ENCODE measurements around the gene CPXM1.
"Not testable (repeated sequence)": the region's sequence is repeated elsewhere in the genome, so short reads cannot be mapped to it uniquely, and the experiment has no call there.

The CPXM1 gene

GRCh38 chr20:2773812-2774211 lies 26.6 kb downstream of the CPXM1 start:
- no peak for ATAC-seq
- TF ChIP-seq ZFP30 (CRISPR knock-in tag; IDR thresholded peaks at IDR 0.05) = no peak
- no peak for TF ChIP-seq CSDC2 (CRISPR knock-in tag; IDR thresholded peaks at IDR 0.05)

- ATAC-seq = no peak
- TF ChIP-seq ZFP30 (CRISPR knock-in tag; IDR thresholded peaks at IDR 0.05) = no peak
- no peak for TF ChIP-seq CSDC2 (CRISPR knock-in tag; IDR thresholded peaks at IDR 0.05)
- no peak for TF ChIP-seq ZNF8 (CRISPR knock-in tag; IDR thresholded peaks at IDR 0.05)
- no peak for TF ChIP-seq TSHZ2 (CRISPR knock-in tag; IDR thresholded peaks at IDR 0.05)
- no peak for TF ChIP-seq OSR1 (CRISPR knock-in tag; IDR thresholded peaks at IDR 0.05)
- TF ChIP-seq ZC3H10 (CRISPR knock-in tag; IDR thresholded peaks at IDR 0.05) = no peak
- no peak for TF ChIP-seq ZNF565 (CRISPR knock-in tag; conservative IDR thresholded peaks at IDR 0.05; ENCODE audit: low read depth)
- no peak for TF ChIP-seq CSRNP3 (CRISPR knock-in tag; IDR thresholded peaks at IDR 0.05)
- no peak for TF ChIP-seq ARNTL (CRISPR knock-in tag; IDR thresholded peaks at IDR 0.05; ENCODE audit: borderline replicate concordance, low read depth)
- TF ChIP-seq POU6F1 (CRISPR knock-in tag; IDR thresholded peaks at IDR 0.05; ENCODE audit: borderline replicate concordance, low read depth) = no peak
- TF ChIP-seq TCF4 (CRISPR knock-in tag; IDR thresholded peaks at IDR 0.05; ENCODE audit: borderline replicate concordance) = no peak
- no peak for TF ChIP-seq ZNF70 (CRISPR knock-in tag; IDR thresholded peaks at IDR 0.05)
- TF ChIP-seq PPARA (CRISPR knock-in tag; IDR thresholded peaks at IDR 0.05; ENCODE audit: borderline replicate concordance) = no peak
- TF ChIP-seq ESRRG (CRISPR knock-in tag; IDR thresholded peaks at IDR 0.05) = no peak
- TF ChIP-seq BACH2 (CRISPR knock-in tag; IDR thresholded peaks at IDR 0.05; ENCODE audit: borderline replicate concordance) = no peak
- no peak for TF ChIP-seq ZFP3 (CRISPR knock-in tag; IDR thresholded peaks at IDR 0.05)
- TF ChIP-seq RARB (CRISPR knock-in tag; IDR thresholded peaks at IDR 0.05) = no peak
Measured at GRCh38 chr20:2771631-2772080, 28.8 kb downstream of the CPXM1 start.

GRCh38 chr20:2770091-2770490 lies 30.3 kb downstream of the CPXM1 start:
- not testable (repeated sequence) for ATAC-seq

GRCh38 chr20:2768632-2769015 lies 31.8 kb downstream of the CPXM1 start:
- TF ChIP-seq ZC3H10 (CRISPR knock-in tag; IDR thresholded peaks at IDR 0.05) (no peak), ZFP3 (CRISPR knock-in tag; IDR thresholded peaks at IDR 0.05) (no peak), CSRNP3 (CRISPR knock-in tag; IDR thresholded peaks at IDR 0.05) (no peak), ZFP30 (CRISPR knock-in tag; IDR thresholded peaks at IDR 0.05) (no peak), ARNTL (CRISPR knock-in tag; IDR thresholded peaks at IDR 0.05; ENCODE audit: borderline replicate concordance, low read depth) (no peak), TSHZ2 (CRISPR knock-in tag; IDR thresholded peaks at IDR 0.05) (no peak), GLIS3 (CRISPR knock-in tag; IDR thresholded peaks at IDR 0.05) (no peak), SNAI2 (CRISPR knock-in tag; IDR thresholded peaks at IDR 0.05) (no peak), PPARA (CRISPR knock-in tag; IDR thresholded peaks at IDR 0.05; ENCODE audit: borderline replicate concordance) (no peak), OSR1 (CRISPR knock-in tag; IDR thresholded peaks at IDR 0.05) (no peak), CREB5 (CRISPR knock-in tag; IDR thresholded peaks at IDR 0.05; ENCODE audit: low read depth) (no peak), TCF4 (CRISPR knock-in tag; IDR thresholded peaks at IDR 0.05; ENCODE audit: borderline replicate concordance) (no peak), ISL1 (CRISPR knock-in tag; IDR thresholded peaks at IDR 0.05) (no peak), ZNF70 (CRISPR knock-in tag; IDR thresholded peaks at IDR 0.05) (no peak), ZNF8 (CRISPR knock-in tag; IDR thresholded peaks at IDR 0.05) (no peak), RARB (CRISPR knock-in tag; IDR thresholded peaks at IDR 0.05) (no peak), ZNF565 (CRISPR knock-in tag; conservative IDR thresholded peaks at IDR 0.05; ENCODE audit: low read depth) (no peak)

More at GRCh38 chr20:2768632-2769015, 31.8 kb downstream of the CPXM1 start:
- peak; percentile 25 for ATAC-seq

All from SK-N-SH treated with all-trans-retinoic acid at 6 μM for 48 hours (cell line).